ENCODE data around the gene DHRSX.
A peak's percentile ranks its signal among the peaks of the same experiment; 100 is the strongest.

The DHRSX gene

DNA sequence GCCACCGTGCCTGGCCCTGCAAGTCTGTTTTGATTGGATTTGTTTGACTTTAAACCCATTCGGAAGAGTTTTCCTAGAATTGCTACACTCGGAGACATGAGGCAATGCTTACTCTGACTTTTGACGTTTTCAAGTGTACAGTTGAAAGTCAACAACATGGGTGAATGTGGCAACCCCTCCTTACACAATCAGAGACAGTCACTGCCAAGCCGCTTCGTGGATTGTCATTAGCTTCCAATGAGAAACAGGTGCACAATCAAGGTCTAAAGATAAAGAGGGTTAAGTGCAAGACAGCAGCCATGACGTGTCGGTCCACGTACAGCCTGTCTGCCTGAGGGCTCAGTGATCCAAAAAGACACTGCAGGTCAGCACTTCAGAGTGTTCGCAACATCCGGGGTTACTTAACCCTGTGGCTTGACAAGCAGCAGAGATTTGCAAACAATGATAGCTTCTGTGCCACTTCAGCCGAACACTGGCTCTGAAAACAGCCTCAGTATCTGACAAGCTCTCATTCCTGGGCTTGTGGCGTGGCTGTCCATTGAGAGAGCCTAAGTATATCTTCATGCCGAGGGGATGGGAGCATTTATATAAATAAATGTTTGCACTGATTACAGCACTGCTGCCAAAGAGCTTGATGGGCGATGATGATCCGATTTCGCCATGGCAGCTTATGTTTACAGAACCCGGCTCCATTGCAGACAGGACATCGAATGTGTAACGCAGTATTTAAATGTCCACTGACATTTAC lies 180.0 kb downstream of the DHRSX start:
- Histone ChIP-seq H2AK5ac (ENCODE audit: low read length) (no peak overlapping the region), H3K4me3 (ENCODE audit: low read length) (no peak overlapping the region)
- WGBS (ENCODE audit: extremely low coverage, insufficient coverage, low lambda C conversion rate): no CpG with 5 or more reads among the region's 20 CpGs

DNA sequence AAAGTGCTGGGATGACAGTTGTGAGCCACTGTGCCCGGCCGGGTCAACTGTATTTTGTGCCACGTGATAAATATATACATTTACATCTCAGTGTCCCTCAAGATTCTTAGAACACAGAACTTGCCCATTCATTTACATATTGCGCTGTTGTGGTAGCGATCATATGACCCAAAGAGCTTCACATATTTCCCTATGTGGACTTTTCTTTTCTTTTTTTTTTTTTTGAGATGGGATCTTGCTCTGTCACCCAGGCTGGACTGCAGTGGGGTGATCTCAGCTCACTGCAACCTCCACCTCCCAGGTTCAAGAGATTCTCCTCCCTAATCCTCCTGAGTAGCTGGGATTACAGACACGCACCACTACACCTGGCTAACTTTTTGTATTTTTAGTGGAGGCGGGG lies 180.7 kb downstream of the DHRSX start:
- no peak overlapping the region for H4K8ac ChIP-seq (ENCODE audit: low read depth, low read length)
- no peak overlapping the region for H2BK5ac ChIP-seq (ENCODE audit: low read length)
- H2BK15ac ChIP-seq (replicated peaks; ENCODE audit: low read depth): no peak overlapping the region
- no peak for DNase-seq
- H3K79me2 ChIP-seq (ENCODE audit: control insufficient read depth, insufficient read depth, low read length): no peaks in the 10 kb centered on the region
- WGBS (ENCODE audit: extremely low coverage, insufficient coverage, low lambda C conversion rate): no CpG with 5 or more reads among the region's 7 CpGs
- H4K5ac ChIP-seq (ENCODE audit: low read length): no peak overlapping the region
- H3K56ac ChIP-seq (ENCODE audit: low read length): no peak overlapping the region
- no peaks in the 10 kb centered on the region for H3K4me1 ChIP-seq (ENCODE audit: control insufficient read depth, low read depth, low read length)
- no peaks in the 10 kb centered on the region for H3K27me3 ChIP-seq (ENCODE audit: insufficient read depth, low read length, poor library complexity)
- H3K79me1 ChIP-seq (ENCODE audit: low read length): no peaks in the 10 kb centered on the region
- H3K4ac ChIP-seq (ENCODE audit: low read depth, low read length): no peak overlapping the region
- no peak overlapping the region for H3K18ac ChIP-seq (ENCODE audit: low read length)
- no peak overlapping the region for H3K9ac ChIP-seq (ENCODE audit: low read length)
- no peak overlapping the region for H3K27ac ChIP-seq (ENCODE audit: low read depth, low read length)
- no peak overlapping the region for H3K23ac ChIP-seq (ENCODE audit: low read length)
- no peak overlapping the region for H2AK5ac ChIP-seq (ENCODE audit: low read length)
- H3K4me2 ChIP-seq (ENCODE audit: low read length): no peak overlapping the region
- no peaks in the 10 kb centered on the region for H3K36me3 ChIP-seq (ENCODE audit: control insufficient read depth, insufficient read depth, low read length)
- no peak overlapping the region for H3K4me3 ChIP-seq (ENCODE audit: low read length)
- no peak overlapping the region for H2BK120ac ChIP-seq (ENCODE audit: low read depth, low read length)

More for the DNA sequence above, 180.0 kb downstream of the DHRSX start:
- H3K9ac ChIP-seq (ENCODE audit: low read length): no peak overlapping the region
- no peaks in the 10 kb centered on the region for H3K79me1 ChIP-seq (ENCODE audit: low read length)
- no peak overlapping the region for H2BK120ac ChIP-seq (ENCODE audit: low read depth, low read length)
- no peak overlapping the region for H3K27ac ChIP-seq (ENCODE audit: low read depth, low read length)
- peak; percentile 8 for DNase-seq
- no peak overlapping the region for H3K4me2 ChIP-seq (ENCODE audit: low read length)
- no peak overlapping the region for H3K56ac ChIP-seq (ENCODE audit: low read length)
- no peaks in the 10 kb centered on the region for H3K79me2 ChIP-seq (ENCODE audit: control insufficient read depth, insufficient read depth, low read length)
- H4K5ac ChIP-seq (ENCODE audit: low read length): no peak overlapping the region
- no peaks in the 10 kb centered on the region for H3K27me3 ChIP-seq (ENCODE audit: insufficient read depth, low read length, poor library complexity)
- H3K4ac ChIP-seq (ENCODE audit: low read depth, low read length): no peak overlapping the region
- H3K23ac ChIP-seq (ENCODE audit: low read length): no peak overlapping the region
- H3K18ac ChIP-seq (ENCODE audit: low read length): no peak overlapping the region
- H2BK15ac ChIP-seq (replicated peaks; ENCODE audit: low read depth): no peak overlapping the region
- H3K4me1 ChIP-seq (ENCODE audit: control insufficient read depth, low read depth, low read length): no peaks in the 10 kb centered on the region
- no peak overlapping the region for H2BK5ac ChIP-seq (ENCODE audit: low read length)
- H4K8ac ChIP-seq (ENCODE audit: low read depth, low read length): no peak overlapping the region
- H3K36me3 ChIP-seq (ENCODE audit: control insufficient read depth, insufficient read depth, low read length): no peaks in the 10 kb centered on the region

DNA sequence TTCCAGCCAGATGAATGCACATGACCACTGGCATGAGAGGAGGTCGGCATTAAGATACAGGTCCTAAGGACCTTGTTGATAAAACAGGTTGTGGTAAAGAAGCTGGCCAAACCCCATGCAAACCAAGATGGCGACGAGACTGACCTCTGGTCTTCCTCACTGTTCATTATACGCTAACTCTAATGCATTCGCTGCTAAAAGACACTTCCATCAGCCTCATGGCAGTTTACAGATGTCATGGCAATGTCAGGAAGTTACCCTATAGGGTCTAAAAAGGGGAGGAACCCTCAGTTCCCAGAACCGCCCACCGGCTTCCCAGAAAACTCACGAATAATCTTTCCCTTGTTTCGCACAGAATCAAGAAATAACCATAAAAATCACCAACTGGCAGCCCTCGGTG lies 182.4 kb downstream of the DHRSX start:
- H3K27me3 ChIP-seq (ENCODE audit: insufficient read depth, low read length, poor library complexity): no peaks in the 10 kb centered on the region
- H3K4me3 ChIP-seq (ENCODE audit: low read length): no peak overlapping the region
- no peak overlapping the region for H3K18ac ChIP-seq (ENCODE audit: low read length)
- no peaks in the 10 kb centered on the region for H3K4me1 ChIP-seq (ENCODE audit: control insufficient read depth, low read depth, low read length)
- no peaks in the 10 kb centered on the region for H3K36me3 ChIP-seq (ENCODE audit: control insufficient read depth, insufficient read depth, low read length)
- H4K8ac ChIP-seq (ENCODE audit: low read depth, low read length): no peak overlapping the region
- no peak overlapping the region for H3K27ac ChIP-seq (ENCODE audit: low read depth, low read length)
- H4K5ac ChIP-seq (ENCODE audit: low read length): no peak overlapping the region
- DNase-seq: no peak
- H3K79me2 ChIP-seq (ENCODE audit: control insufficient read depth, insufficient read depth, low read length): no peaks in the 10 kb centered on the region
- H3K56ac ChIP-seq (ENCODE audit: low read length): no peak overlapping the region
- no peak overlapping the region for H2BK15ac ChIP-seq (replicated peaks; ENCODE audit: low read depth)
- no peak overlapping the region for H2AK5ac ChIP-seq (ENCODE audit: low read length)
- H3K4ac ChIP-seq (ENCODE audit: low read depth, low read length): no peak overlapping the region
- H3K79me1 ChIP-seq (ENCODE audit: low read length): no peaks in the 10 kb centered on the region
- no peak overlapping the region for H3K4me2 ChIP-seq (ENCODE audit: low read length)
- H2BK5ac ChIP-seq (ENCODE audit: low read length): no peak overlapping the region
- WGBS (ENCODE audit: extremely low coverage, insufficient coverage, low lambda C conversion rate): no CpG with 5 or more reads among the region's 10 CpGs
- H3K9ac ChIP-seq (ENCODE audit: low read length): no peak overlapping the region
- H2BK120ac ChIP-seq (ENCODE audit: low read depth, low read length): no peak overlapping the region
- H3K23ac ChIP-seq (ENCODE audit: low read length): no peak overlapping the region

DNA sequence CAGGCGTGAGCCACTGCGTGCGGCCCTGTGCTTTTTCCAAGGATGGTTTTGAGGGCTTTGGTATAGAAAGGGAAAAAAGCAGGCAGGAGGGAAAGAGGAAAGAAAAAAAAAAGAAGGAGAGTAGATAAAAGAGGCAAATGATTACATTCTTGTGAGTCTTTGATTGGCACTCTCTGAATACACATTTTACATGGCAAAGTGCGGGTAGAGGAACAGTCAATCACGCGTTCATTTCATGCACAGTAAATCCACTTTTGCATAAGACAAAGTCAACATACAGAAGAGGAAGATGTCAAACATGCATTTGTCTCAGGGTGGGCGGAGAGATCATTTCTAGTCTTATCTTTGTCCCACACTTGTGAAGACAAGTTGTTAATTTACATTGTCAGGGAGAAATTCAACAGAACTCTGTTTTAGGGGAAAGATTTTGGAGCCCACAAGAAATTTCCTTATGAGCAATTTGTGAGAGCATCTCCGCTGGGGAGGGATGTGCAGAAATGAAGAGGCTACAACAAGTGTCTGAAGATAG lies 183.2 kb downstream of the DHRSX start:
- no CpG with 5 or more reads among the region's 8 CpGs for WGBS (ENCODE audit: extremely low coverage, insufficient coverage, low lambda C conversion rate)
- Histone ChIP-seq H3K79me2 (ENCODE audit: control insufficient read depth, insufficient read depth, low read length) (no peaks in the 10 kb centered on the region), H3K4me3 (ENCODE audit: low read length) (no peak overlapping the region), H2BK5ac (ENCODE audit: low read length) (no peak overlapping the region), H4K5ac (ENCODE audit: low read length) (no peak overlapping the region), H4K8ac (ENCODE audit: low read depth, low read length) (no peak overlapping the region), H3K23ac (ENCODE audit: low read length) (no peak overlapping the region), H3K4me1 (ENCODE audit: control insufficient read depth, low read depth, low read length) (no peaks in the 10 kb centered on the region), H3K27ac (ENCODE audit: low read depth, low read length) (no peak overlapping the region), H3K79me1 (ENCODE audit: low read length) (no peaks in the 10 kb centered on the region), H2BK15ac (replicated peaks; ENCODE audit: low read depth) (no peak overlapping the region), H2AK5ac (ENCODE audit: low read length) (no peak overlapping the region), H3K4me2 (ENCODE audit: low read length) (no peak overlapping the region), H3K27me3 (ENCODE audit: insufficient read depth, low read length, poor library complexity) (no peaks in the 10 kb centered on the region), H2BK120ac (ENCODE audit: low read depth, low read length) (no peak overlapping the region), H3K9ac (ENCODE audit: low read length) (no peak overlapping the region), H3K36me3 (ENCODE audit: control insufficient read depth, insufficient read depth, low read length) (no peaks in the 10 kb centered on the region), H3K18ac (ENCODE audit: low read length) (no peak overlapping the region), H3K4ac (ENCODE audit: low read depth, low read length) (no peak overlapping the region), H3K56ac (ENCODE audit: low read length) (no peak overlapping the region)
- no peak for DNase-seq

DNA sequence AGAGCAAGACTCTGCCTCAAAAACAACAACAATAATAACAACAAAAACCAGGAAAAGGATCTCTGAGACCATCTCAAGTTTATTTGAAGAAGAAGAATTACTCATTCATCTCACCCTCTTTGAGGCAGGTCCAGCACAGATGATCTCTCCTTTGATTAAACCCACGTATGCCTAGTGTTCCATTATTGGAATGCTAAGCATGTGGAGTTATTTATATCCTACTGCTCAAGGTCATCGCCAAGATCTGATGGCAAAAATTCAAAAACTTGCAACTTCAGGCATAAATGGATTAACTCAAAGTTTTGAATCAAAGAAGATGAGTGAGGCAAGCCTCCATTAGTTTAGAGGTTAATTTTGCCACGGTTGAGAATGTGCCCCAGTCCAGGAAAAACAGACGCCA lies 184.2 kb downstream of the DHRSX start:
- H3K79me2 ChIP-seq (ENCODE audit: control insufficient read depth, insufficient read depth, low read length): no peaks in the 10 kb centered on the region
- H4K5ac ChIP-seq (ENCODE audit: low read length): no peak overlapping the region
- H2BK5ac ChIP-seq (ENCODE audit: low read length): no peak overlapping the region
- no peak overlapping the region for H3K9ac ChIP-seq (ENCODE audit: low read length)
- H4K8ac ChIP-seq (ENCODE audit: low read depth, low read length): no peak overlapping the region
- H2BK15ac ChIP-seq (replicated peaks; ENCODE audit: low read depth): no peak overlapping the region
- no peaks in the 10 kb centered on the region for H3K27me3 ChIP-seq (ENCODE audit: insufficient read depth, low read length, poor library complexity)
- H3K4ac ChIP-seq (ENCODE audit: low read depth, low read length): no peak overlapping the region
- H3K23ac ChIP-seq (ENCODE audit: low read length): no peak overlapping the region
- H3K4me2 ChIP-seq (ENCODE audit: low read length): no peak overlapping the region
- no peak overlapping the region for H3K4me3 ChIP-seq (ENCODE audit: low read length)
- H3K27ac ChIP-seq (ENCODE audit: low read depth, low read length): no peak overlapping the region
- no peak overlapping the region for H3K56ac ChIP-seq (ENCODE audit: low read length)
- DNase-seq: no peak
- H3K18ac ChIP-seq (ENCODE audit: low read length): no peak overlapping the region
- no peaks in the 10 kb centered on the region for H3K36me3 ChIP-seq (ENCODE audit: control insufficient read depth, insufficient read depth, low read length)
- no CpG with 5 or more reads among the region's 4 CpGs for WGBS (ENCODE audit: extremely low coverage, insufficient coverage, low lambda C conversion rate)
- H2BK120ac ChIP-seq (ENCODE audit: low read depth, low read length): no peak overlapping the region
- H3K79me1 ChIP-seq (ENCODE audit: low read length): no peaks in the 10 kb centered on the region
- H2AK5ac ChIP-seq (ENCODE audit: low read length): no peak overlapping the region
- peaks cover 2% of the 10 kb centered on the region for H3K4me1 ChIP-seq (ENCODE audit: control insufficient read depth, low read depth, low read length)

DNA sequence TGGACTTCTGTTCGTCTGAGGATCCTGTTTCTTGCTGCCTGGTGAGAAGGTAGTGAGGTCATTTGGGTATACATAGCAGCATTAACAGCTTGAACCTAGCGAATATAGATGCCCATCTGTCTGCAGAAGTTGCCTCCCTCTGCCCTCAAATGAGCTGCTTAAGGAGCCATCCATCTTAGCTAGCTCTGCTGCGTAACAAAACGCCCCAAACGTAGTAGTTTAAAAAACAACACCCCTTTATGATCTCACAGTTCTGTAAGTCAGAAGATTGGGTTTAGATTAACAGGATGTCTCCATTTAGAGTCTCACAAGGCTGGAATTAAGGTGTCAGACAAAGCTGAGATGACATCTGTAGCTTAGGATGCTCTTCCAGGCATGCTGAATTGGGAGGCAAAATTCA lies 185.3 kb downstream of the DHRSX start:
- no peak overlapping the region for H3K23ac ChIP-seq (ENCODE audit: low read length)
- peaks cover 2% of the 10 kb centered on the region for H3K4me1 ChIP-seq (ENCODE audit: control insufficient read depth, low read depth, low read length)
- no peaks in the 10 kb centered on the region for H3K79me2 ChIP-seq (ENCODE audit: control insufficient read depth, insufficient read depth, low read length)
- no peak overlapping the region for H3K4ac ChIP-seq (ENCODE audit: low read depth, low read length)
- no CpG with 5 or more reads among the region's 5 CpGs for WGBS (ENCODE audit: extremely low coverage, insufficient coverage, low lambda C conversion rate)
- no peaks in the 10 kb centered on the region for H3K27me3 ChIP-seq (ENCODE audit: insufficient read depth, low read length, poor library complexity)
- no peak overlapping the region for H2AK5ac ChIP-seq (ENCODE audit: low read length)
- H3K56ac ChIP-seq (ENCODE audit: low read length): no peak overlapping the region
- no peaks in the 10 kb centered on the region for H3K79me1 ChIP-seq (ENCODE audit: low read length)
- H2BK15ac ChIP-seq (replicated peaks; ENCODE audit: low read depth): no peak overlapping the region
- H3K27ac ChIP-seq (ENCODE audit: low read depth, low read length): no peak overlapping the region
- no peak overlapping the region for H3K18ac ChIP-seq (ENCODE audit: low read length)
- H4K5ac ChIP-seq (ENCODE audit: low read length): no peak overlapping the region
- H3K4me2 ChIP-seq (ENCODE audit: low read length): no peak overlapping the region
- no peak overlapping the region for H2BK5ac ChIP-seq (ENCODE audit: low read length)
- DNase-seq: no peak
- no peaks in the 10 kb centered on the region for H3K36me3 ChIP-seq (ENCODE audit: control insufficient read depth, insufficient read depth, low read length)
- no peak overlapping the region for H3K4me3 ChIP-seq (ENCODE audit: low read length)
- H2BK120ac ChIP-seq (ENCODE audit: low read depth, low read length): no peak overlapping the region
- H4K8ac ChIP-seq (ENCODE audit: low read depth, low read length): no peak overlapping the region
- no peak overlapping the region for H3K9ac ChIP-seq (ENCODE audit: low read length)
